Measurements from ENCODE around the gene SCMH1. TPM values are rescaled to one million over a fixed set of nuclear protein-coding genes. Genes with fewer than 3 reads are reported as not detected.
A peak's percentile ranks its signal among the peaks of the same experiment; 100 is the strongest.

The SCMH1 gene
- total RNA-seq, 1 experiment from 2014 or later, result 28.8 TPM

DNA sequence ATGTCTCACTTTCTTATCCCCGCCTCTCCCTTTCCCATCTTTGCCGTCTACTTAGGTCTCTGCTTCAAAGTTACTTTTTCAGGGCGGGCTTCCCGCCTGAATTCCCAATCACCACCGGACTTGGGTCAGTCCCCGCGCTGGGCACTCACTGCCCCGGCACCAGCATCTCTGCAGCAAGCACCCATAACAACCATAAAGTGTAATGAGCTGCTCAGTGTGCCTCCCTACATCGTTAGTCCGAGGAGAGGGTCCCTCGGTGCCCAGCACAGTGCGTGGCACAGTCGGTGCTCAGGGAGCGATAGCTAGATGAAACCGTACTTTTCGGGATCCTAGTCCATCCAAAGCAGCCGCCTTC, 263.2 kb downstream of the SCMH1 start:
- peaks cover 60% of the 10 kb centered on the region for H3K4me1 ChIP-seq (replicated peaks)
- DNase-seq (ENCODE audit: low read depth in 1 of 2, low spot score in 2 of 2), result no peak
- peak overlapping the region; percentile 89 for H3K27ac ChIP-seq
- peak overlapping the region; percentile 79 for H3K4me3 ChIP-seq
- H3K9me3 ChIP-seq (replicated peaks), result 0 out of 2 replicates have a peak, but pooled peaks cover 3% of the 10 kb centered on the region
- H3K36me3 ChIP-seq, result peaks cover 39% of the 10 kb centered on the region
- H3K27me3 ChIP-seq (replicated peaks), result no peaks in the 10 kb centered on the region

- DNase-seq (ENCODE audit: low read depth in 1 of 2, low spot score in 2 of 2), result peak in 1 of 2 experiments; percentile 25
- Histone ChIP-seq H3K4me3 (no peak overlapping the region), H3K36me3 (peaks cover 28% of the 10 kb centered on the region), H3K27me3 (replicated peaks) (no peaks in the 10 kb centered on the region), H3K27ac (peak overlapping the region; percentile 87), H3K9me3 (replicated peaks) (0 out of 2 replicates have a peak, but pooled peaks cover 3% of the 10 kb centered on the region), H3K4me1 (replicated peaks) (peaks cover 48% of the 10 kb centered on the region)
Observed at GRCh38 chr1:40977716-40978115, 264.4 kb downstream of the SCMH1 start.

Other genes starting within 250 kb of the SCMH1 start
- gene SLFNL1, start 220.6 kb downstream of the SCMH1 start, total RNA-seq (2014; rRNA removed; shearing (Covaris generic)), result 0.03 TPM in 1 of 2 replicates, not detected in the other
- 0.05 TPM in 1 of 2 replicates, not detected in the other for gene FOXO6, start 119.1 kb upstream of the SCMH1 start, total RNA-seq (2014; rRNA removed; shearing (Covaris generic))
- 3.0 and 6.7 TPM in 2 replicates for gene EDN2, start 242.4 kb upstream of the SCMH1 start, total RNA-seq (2014; rRNA removed; shearing (Covaris generic))